HFFc6 (cell line): Measurements from ENCODE around the gene TCP11L1. TPM values are rescaled to one million over a fixed set of nuclear protein-coding genes. Genes with fewer than 3 reads are reported as not detected.
A peak's percentile ranks its signal among the peaks of the same experiment; 100 is the strongest.

Source experiments
- DNase-seq: peaks from one replicate; pipeline ENCODE4 v3.0.0-alpha.2; 2018
- H3K27ac Mint-ChIP-seq: 2 replicates; pipeline ENCODE4 v1.8.0; 2020; ENCODE audit warnings: mild to moderate bottlenecking, mixed read lengths
- H3K27me3 Mint-ChIP-seq: 2 replicates; pipeline ENCODE4 v1.8.0; 2021; ENCODE audit warnings: mild to moderate bottlenecking, moderate library complexity, mixed read lengths; ENCODE audit not compliant: insufficient read depth
- H3K36me3 Mint-ChIP-seq: 2 replicates; pipeline ENCODE4 v1.8.0; 2021; ENCODE audit warnings: low read depth, mixed read lengths
- H3K4me1 Mint-ChIP-seq: 2 replicates; pipeline ENCODE4 v1.8.0; 2020; ENCODE audit warnings: low read depth, mixed read lengths
- H3K4me3 Mint-ChIP-seq: 2 replicates; pipeline ENCODE4 v1.8.0; 2020; ENCODE audit warnings: mild to moderate bottlenecking, moderate library complexity, mixed read lengths
- H3K9me3 Mint-ChIP-seq: 2 replicates; pipeline ENCODE4 v1.8.0; 2020; ENCODE audit warnings: mild to moderate bottlenecking, mixed read lengths
- CTCF ChIP-seq: fragments of 200-600 bp; sonication (generic); IDR thresholded peaks from 2 replicates; pipeline ENCODE4 v1.5.0; 2021; ENCODE audit warnings: antibody characterized with exemption, mild to moderate bottlenecking
- long read RNA-seq: library from polyadenylated mRNA; unstranded; transcript quantifications from one replicate; pipeline ENCODE4 v2.0.0, GENCODE V29; 2019
- total RNA-seq, 6 experiments: library from RNA; stranded (reverse); fragmentation: NEBNext Ultra II Directional; extraction: Animal tissue kit (Norgen Biotek cat#: 25700); gene quantifications; 2 replicates in 1 of 6; 3 replicates in 5 of 6; pipeline ENCODE4 v1.2.3, GENCODE V29; 2021

The TCP11L1 gene, protein sequence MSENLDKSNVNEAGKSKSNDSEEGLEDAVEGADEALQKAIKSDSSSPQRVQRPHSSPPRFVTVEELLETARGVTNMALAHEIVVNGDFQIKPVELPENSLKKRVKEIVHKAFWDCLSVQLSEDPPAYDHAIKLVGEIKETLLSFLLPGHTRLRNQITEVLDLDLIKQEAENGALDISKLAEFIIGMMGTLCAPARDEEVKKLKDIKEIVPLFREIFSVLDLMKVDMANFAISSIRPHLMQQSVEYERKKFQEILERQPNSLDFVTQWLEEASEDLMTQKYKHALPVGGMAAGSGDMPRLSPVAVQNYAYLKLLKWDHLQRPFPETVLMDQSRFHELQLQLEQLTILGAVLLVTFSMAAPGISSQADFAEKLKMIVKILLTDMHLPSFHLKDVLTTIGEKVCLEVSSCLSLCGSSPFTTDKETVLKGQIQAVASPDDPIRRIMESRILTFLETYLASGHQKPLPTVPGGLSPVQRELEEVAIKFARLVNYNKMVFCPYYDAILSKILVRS
- 10 to 100 TPM; 34.9 to 38.7 (median 36.9) TPM for total RNA-seq
- long read RNA-seq, transcript TCP11L1-202 (10 exons, 2,633 nt), result minor isoform, 5 of 40 reads
- long read RNA-seq, transcript TCP11L1-201 (10 exons, 2,817 nt), result major isoform, 20 of 40 reads
- long read RNA-seq, partial matches to known transcripts, result 4 of 40 reads
- long read RNA-seq, other reads (novel, unspliced or antisense), result 10 of 40 reads

GRCh38 chr11:33039274-33040032, at the start of gene TCP11L1:
Gene TCP11L1 (plus strand): TSS chr11:33039572. CDS start chr11:33043774, 4,202 bp downstream.
- Mint-ChIP-seq H3K4me3 (peak within 1 kb of the TSS; percentile 93), H3K36me3 (peaks cover 6% of the 10 kb centered on the region), H3K4me1 (peaks cover 43% of the 10 kb centered on the region), H3K27ac (peak within 1 kb of the TSS; percentile 98), H3K27me3 (peaks cover 2% of the 10 kb centered on the region), H3K9me3 (no peaks in the 10 kb centered on the region)
- TF ChIP-seq CTCF, result 0 out of 2 replicates have a peak, but pooled peaks have one; percentile 23
- DNase-seq, result peak; percentile 92

- DNase-seq, result no peak
- Mint-ChIP-seq H3K4me1 (no peaks in the 10 kb centered on the region), H3K27me3 (peaks cover 1% of the 10 kb centered on the region; the same call in 1 of the 2 replicates), H3K9me3 (peaks cover 14% of the 10 kb centered on the region), H3K4me3 (no peak overlapping the region), H3K36me3 (peaks cover 12% of the 10 kb centered on the region), H3K27ac (no peak overlapping the region)
- no peak for TF ChIP-seq CTCF
Measured at GRCh38 chr11:32990481-32990880, 48.9 kb upstream of the TCP11L1 start.

DNA sequence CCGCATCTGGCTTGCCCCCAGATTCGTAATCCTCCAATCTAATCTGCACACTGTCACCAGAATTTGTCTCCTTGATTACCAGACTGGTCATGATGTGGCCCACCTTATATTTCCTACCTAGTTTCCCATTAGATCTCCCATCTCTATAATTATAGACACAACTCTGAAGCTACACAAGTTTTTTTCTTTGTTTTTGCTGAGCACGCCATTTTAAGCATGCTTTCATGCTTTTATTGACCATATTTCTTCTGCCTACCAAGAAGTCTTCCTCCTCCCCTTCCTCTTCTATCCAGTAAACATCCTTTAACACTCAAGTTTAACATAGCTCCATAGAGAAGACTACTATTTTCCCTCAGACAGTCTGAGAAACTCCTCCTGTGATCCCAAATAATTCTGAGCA, 47.9 kb upstream of the TCP11L1 start:
- Mint-ChIP-seq H3K36me3 (peaks cover 12% of the 10 kb centered on the region), H3K27ac (no peak overlapping the region), H3K27me3 (peaks cover 1% of the 10 kb centered on the region; the same call in 1 of the 2 replicates), H3K9me3 (peaks cover 14% of the 10 kb centered on the region), H3K4me1 (no peaks in the 10 kb centered on the region), H3K4me3 (no peak overlapping the region)
- no peak for TF ChIP-seq CTCF
- no peak for DNase-seq

DNA sequence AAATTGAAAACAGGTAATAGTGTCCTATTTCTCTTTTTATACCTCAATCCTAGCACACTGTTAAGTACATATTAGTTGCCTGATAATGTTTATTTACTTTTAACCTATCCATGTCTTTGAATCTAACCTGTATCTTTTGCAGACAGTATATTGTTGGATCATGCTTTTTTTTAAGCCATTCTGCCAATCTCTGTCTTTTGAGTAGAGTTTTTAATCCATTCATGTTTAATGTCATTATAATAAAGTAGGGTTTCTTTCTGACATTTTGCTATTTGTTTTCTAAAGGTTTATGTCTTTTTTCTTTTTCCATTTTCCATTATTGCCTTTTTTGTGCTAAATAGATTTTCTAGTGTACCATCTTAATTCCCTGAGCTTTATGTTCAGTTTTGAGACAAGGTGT, 47.5 kb upstream of the TCP11L1 start:
- no peaks in the 10 kb centered on the region for H3K4me1 Mint-ChIP-seq
- no peak for DNase-seq
- H3K27ac Mint-ChIP-seq, result no peak overlapping the region
- TF ChIP-seq CTCF, result no peak
- peaks cover 1% of the 10 kb centered on the region; the same call in 1 of the 2 replicates for H3K27me3 Mint-ChIP-seq
- peaks cover 14% of the 10 kb centered on the region for H3K9me3 Mint-ChIP-seq
- no peak overlapping the region for H3K4me3 Mint-ChIP-seq
- H3K36me3 Mint-ChIP-seq, result peaks cover 12% of the 10 kb centered on the region

DNA sequence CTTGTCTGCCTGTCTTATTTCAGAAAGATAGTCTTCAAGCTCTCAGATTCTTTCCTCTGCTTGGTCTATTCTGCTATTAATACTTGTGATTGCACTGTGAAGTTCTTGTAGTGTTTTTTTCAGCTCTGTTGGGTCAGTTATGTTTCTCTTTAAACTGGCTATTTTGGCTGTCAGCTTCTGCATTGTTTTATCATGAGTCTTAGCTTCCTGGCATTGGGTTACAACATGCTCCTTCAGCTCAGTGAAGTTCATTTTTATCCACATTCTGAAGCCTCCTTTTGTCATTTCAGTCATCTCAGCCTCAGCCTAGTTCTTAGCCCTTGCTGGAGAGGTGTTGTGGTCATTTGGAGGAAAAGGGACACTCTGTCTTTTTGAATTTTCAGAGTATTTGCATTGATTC, 39.2 kb upstream of the TCP11L1 start:
- Mint-ChIP-seq H3K4me3 (peak overlapping the region; percentile 40), H3K27me3 (peaks cover 1% of the 10 kb centered on the region; the same call in 1 of the 2 replicates), H3K4me1 (peaks cover 15% of the 10 kb centered on the region), H3K9me3 (peaks cover 16% of the 10 kb centered on the region), H3K36me3 (peaks cover 19% of the 10 kb centered on the region), H3K27ac (peak overlapping the region; percentile 44)
- no peak for TF ChIP-seq CTCF
- DNase-seq, result peak; percentile 82
